GM18907 (cell line): Measurements from ENCODE around the gene MSI2.

Experiments used
- ATAC-seq: cut with Tn5 transposase; IDR thresholded peaks from one replicate; pipeline ENCODE4 v1.9.1; 2021; ENCODE audit warnings: mild to moderate bottlenecking, moderate library complexity; ENCODE audit not compliant: unreplicated experiment

MSI2 gene

DNA sequence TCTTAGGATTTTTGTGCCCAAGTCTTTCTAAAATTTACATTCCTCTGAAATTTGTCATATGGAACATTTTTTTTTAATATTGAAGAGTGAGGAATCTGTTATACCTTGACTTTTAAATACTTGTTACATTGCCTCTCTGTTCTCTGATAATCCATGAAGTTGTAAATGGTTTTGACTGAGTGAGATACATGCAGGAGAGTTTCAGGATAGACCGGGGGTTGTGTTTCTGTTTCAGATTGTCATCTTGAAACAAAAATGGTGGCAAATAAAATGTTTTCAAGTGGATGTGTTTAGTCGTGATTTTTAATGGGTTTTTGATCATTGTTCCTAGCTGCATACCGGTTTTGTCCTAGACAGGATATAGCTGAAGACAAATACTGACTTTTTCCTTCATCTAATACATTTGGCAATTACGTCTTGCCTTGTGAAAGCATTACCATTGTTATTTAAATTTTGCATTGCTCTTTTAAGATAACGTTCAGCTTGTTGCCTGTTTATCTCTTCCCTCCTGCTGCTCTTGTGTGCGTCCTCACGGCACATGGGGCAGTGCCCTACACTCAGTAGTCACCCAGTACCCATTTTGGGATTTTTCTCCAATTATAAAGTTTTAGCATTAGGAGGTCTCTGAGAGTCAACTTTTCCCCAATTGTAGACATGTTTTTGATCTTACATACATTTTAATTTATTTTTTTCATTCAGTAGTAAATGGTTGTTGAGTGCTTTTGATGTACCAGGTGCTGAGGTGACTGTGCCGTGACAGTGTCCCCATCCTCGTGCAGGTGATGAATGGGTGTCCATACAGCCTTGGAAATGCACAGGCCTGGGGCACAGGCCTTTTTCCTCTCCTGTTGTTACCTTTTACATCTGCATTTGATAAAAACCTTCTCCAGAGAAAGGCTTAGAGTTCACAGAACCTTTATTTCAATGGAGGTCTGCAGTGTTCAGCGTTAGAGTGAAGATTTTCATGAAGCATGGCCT, 169.9 kb downstream of the MSI2 start:
- ATAC-seq, result no peak

- ATAC-seq, result no peak
Observed at GRCh38 chr17:57429966-57430365, 173.6 kb downstream of the MSI2 start.

GRCh38 chr17:57431415-57431814, 175.1 kb downstream of the MSI2 start:
- ATAC-seq, result no peak

DNA sequence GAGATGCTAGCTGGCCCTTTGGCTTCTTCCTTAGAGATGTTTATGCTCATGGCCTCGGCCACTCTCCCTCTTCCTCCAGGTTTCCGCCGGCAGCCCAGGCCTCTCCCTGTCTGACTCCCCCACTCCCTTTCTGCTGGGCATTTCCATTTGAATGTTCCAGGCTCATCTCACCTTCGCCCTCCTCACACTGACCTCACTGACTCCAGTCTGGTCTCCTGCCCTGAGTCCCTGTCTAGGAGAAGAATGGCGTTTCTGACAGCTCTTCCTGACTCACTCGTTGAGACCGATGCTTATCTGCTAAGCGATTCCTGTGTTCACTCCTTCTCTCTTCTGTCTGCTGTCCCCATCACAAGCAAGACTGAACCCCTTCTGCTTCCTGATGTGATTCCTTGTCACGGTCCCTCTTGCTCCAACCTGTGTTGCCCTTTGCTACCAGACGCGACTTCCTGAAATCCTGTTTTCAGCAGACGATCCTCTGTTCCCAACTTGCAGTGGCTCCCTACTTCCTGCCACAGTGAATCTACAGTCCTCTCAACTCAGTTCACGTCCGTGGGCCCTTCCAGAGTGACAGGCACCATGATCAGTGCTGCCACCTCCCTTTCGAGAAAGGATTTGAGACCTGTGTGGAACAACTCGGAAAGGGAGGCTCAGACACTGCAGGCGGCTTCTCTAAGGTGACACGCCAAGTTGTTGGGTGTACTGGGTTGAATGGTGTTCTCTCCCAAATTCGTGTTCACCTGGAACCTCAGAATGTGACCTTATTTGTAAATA, 176.4 kb downstream of the MSI2 start:
- no peak for ATAC-seq

DNA sequence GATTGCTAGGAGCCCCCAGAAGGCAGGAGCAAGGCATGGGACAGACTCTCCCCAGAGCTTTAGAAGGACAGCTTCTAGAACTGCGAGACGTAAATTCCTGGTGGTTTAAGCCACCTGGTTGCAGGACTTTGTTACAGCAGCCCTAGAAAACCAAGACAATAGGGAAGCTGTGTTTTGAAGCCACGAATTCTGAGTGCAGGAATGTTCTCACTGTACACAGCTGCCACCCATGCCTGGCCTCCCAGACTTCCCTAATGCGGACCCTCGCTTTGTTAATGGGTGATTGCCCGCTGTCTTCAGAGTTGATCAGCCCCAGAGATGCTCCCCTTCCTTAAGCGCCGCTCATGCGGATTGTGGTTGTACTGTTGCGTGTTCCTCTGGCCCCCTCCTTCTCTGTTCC, 177.1 kb downstream of the MSI2 start:
- no peak for ATAC-seq

DNA sequence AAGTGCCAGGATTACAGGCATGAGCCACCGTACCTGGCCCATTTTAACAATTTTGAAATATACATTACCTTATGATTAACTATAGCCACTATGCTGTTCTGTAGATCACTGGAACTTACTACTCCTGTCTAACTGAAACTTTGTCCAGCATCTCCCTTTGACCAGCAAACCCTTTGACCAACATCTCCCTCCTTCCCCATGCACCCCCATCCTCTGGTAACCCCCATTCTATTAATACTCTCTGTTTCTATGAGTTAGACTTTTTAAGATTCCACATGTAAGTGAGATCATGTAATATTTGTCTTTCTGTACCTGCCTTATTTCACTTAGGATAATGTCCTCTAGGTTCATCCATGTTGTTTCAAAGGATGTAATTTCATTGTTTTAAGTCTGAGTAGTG, 178.0 kb downstream of the MSI2 start:
- ATAC-seq, result no peak

GRCh38 chr17:57436565-57436964, 180.2 kb downstream of the MSI2 start:
- ATAC-seq, result no peak

DNA sequence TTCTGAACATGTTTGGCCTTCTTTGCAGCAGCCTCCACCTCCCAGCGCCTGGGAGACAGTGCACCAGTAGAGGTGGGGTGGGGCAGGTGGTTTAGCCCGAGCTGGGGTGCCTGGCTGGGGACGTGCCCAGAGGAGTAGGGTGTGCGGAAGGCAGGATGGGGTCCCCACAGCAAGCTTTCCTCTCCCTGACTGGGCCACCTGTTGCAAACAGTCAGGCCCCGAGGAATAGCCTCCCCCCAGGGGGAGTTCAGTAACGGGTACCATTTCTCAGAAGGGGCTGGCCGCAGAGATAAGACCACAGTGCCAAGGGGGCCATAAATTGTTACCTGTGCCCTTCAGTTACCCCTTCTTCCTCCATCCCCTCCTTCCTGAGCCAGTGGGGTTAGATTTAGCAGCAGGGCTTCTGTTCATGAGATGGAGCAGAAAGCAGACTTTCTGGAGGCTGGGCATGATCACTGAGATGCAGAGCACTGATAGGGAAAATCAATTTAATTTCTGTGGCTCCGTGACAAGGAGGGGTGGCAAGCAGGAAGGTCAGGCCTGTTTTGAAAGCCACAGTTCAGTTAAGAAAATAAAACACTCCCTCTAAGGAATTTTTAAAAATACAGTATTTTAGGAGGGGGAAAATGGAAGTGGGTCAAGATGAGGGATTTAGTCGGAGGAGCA, 181.9 kb downstream of the MSI2 start:
- no peak for ATAC-seq

- ATAC-seq, result no peak
Observed at GRCh38 chr17:57439651-57440050, 183.3 kb downstream of the MSI2 start.

DNA sequence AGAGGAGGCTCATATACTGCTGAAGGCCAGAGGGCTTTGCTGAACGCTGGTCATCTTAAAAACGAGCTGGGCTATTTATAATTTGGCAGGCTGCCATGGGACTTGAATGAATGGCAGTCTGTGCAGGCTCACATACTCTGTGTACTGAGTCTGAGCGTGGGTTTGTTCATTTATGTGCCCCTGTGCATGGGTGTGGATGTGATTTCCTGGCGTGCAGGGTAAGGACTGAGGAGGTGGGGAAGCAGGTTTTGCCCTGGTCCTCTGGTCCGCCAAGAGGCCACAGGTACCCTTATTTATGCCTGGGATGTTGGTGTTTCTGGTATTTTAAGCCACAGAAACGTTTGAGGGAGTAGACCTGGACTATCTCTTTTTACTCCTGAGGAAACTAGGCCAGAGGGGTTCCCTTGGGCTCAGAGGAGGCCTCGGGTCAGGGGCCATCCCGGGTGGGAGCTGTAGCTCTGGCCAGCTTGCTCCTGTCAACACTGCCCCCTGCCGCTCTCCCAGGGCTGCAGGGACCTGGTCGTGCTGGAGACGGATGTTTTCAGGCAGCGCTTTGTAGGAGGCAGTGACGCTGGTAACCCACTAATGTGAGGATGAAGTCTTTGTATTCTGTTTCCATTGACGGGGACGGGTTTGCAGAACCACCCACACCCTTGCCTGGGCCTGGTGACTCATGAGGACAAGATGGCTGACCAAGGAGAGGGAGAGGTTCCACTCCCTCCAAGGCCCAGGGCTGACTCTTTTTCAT, 184.4 kb downstream of the MSI2 start:
- peak; percentile 43 for ATAC-seq

GRCh38 chr17:57441270-57441600, 184.9 kb downstream of the MSI2 start:
- ATAC-seq, result peak; percentile 49

- ATAC-seq, result no peak
Observed at GRCh38 chr17:57442401-57442823, 186.1 kb downstream of the MSI2 start.

- ATAC-seq, result peak; percentile 44
Observed at GRCh38 chr17:57442914-57443571, 186.7 kb downstream of the MSI2 start.

DNA sequence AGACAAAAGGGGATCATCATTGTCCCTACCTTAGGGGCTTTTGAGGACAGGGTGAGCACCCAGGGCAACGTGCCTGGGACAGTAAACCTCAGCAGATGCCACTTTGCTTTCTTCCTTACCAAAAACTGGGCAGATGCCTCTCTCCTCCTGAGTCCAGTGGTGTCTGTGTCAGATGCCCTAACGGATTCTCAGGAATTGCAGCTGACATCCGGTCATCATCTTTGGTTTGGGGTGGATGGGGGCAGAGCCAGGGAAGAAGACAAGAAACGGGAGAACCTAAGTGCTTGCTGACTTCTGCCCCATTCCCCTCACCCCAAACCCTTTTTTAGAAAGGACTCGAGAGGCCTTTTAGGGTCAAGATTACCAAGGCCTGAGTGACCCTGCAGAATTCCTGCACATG, 187.5 kb downstream of the MSI2 start:
- ATAC-seq, result no peak

DNA sequence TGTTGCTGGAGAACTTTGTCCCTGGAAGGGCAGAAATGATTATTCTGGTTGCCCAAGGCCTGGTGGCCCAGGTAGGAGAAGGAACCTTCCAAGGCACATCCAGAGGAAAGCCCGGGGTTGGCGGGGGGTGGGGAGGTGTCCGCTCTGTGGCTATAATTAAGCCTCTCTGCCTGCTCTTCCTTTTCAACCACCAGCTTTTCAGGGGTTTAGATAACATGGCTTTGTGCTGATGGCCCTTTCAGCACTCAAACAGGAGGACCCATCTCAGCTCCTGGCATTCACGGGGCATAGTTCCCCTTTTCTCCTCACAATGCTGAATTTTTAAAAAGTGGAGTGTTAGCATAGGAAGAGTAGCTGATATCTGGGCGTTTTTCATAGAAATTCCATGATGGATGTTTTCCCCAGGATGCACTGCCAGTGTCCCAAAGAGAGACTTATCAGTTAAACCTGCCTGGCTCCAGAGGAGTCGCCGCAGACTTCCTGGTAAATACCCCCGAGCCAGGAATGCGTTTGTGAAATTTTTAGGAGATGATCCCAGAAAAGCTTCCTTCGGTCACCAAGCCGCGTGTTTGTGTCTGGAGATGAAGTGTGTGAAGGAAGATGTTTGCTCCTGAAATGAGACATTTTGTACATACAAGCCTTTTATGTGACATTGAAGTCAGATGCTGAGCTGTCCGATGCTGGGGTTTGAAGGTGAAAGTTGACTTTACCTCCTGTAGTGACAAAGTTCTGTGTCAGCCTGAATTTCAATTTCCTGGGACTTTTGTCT, 188.5 kb downstream of the MSI2 start:
- no peak for ATAC-seq

GRCh38 chr17:57445772-57446472, 189.6 kb downstream of the MSI2 start:
- no peak for ATAC-seq

DNA sequence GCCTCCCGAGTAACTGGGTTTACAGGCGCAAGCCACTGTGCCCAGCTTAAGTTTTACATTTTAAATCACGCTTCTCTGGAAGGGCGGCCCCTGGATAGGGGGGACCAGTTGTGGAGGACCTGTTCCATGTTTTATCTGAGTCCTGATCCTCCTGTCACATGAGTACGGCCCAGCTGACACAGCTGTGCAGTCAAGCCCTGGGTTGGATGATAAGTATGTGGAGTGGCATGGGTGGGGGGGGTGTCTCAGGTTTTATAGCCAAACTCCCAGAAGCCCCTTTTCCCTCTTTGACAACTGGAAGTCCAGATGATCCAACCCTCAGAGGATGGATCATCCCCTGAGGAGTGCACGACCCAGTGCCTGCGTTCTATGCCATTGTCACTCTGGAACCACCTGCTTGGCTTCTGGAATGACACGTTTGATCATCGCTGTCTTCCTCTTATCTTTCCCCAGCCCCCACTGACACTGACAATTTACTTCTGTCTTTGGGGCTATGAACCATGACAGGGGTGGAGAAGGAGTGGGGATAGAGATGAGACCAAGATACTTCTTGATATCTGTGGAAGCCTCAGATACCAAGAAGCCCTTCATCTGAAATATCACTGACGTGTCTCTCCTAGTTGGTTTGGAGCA, 191.2 kb downstream of the MSI2 start:
- ATAC-seq, result no peak

DNA sequence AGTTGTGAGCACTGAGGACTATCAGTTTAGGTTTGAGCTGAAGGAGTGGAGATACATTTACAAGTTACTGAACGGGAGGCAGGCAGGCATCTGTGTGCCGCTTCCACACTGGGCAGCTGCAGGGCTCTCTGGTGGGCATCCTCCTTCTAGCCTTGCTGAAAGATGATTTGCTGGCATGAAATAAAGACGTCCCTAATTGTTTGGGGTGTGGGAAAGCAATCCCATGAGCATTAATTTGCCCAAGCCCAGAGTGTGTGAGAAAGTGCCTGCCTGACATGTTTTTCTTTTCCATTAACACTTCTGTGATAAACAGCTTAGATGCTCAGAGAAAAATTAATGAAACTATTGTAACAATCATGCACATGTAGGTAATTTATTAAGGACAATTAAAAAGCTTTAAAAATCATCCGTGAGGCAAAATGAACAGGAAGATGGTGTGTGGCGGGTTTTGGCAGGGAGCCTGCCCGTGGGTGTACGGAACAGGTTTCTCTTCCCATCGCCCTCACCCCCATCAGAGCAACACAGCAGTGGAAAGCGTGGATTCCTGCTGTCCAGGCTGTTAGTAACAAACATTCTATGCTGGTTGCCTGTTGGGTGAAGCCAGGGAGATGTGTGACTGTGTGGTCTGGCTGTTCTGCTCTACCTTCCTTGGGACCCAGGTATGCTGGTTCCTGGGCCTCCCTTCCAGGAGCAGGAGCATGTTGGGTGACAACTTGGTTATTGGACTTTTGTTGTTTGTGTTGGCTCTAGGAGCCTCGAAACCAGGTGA, 191.9 kb downstream of the MSI2 start:
- no peak for ATAC-seq
